Mesothelial cell of epicardium (in vitro differentiated cells): Measurements from ENCODE around the gene C9orf152. TPM values are rescaled to one million over a fixed set of nuclear protein-coding genes. Genes with fewer than 3 reads are reported as not detected.
"Not testable (repeated sequence)": the region's sequence is repeated elsewhere in the genome, so short reads cannot be mapped to it uniquely, and the experiment has no call there.

Experiments used
- DNase-seq, 2 experiments: peaks; one replicate each; pipeline ENCODE4 v3.0.0; 2021; ENCODE audit warnings: low spot score in 2 of 2; ENCODE audit not compliant: unreplicated experiment in 2 of 2
- H3K27ac Mint-ChIP-seq: 2 replicates; pipeline ENCODE4 v1.8.0; 2021; ENCODE audit warnings: mixed read lengths
- H3K27me3 Mint-ChIP-seq: 2 replicates; pipeline ENCODE4 v1.8.0; 2021; ENCODE audit warnings: low read depth, mixed read lengths
- H3K36me3 Mint-ChIP-seq: 2 replicates; pipeline ENCODE4 v1.8.0; 2021; ENCODE audit warnings: mixed read lengths
- H3K4me1 Mint-ChIP-seq: 2 replicates; pipeline ENCODE4 v1.8.0; 2021; ENCODE audit warnings: mixed read lengths
- H3K4me3 Mint-ChIP-seq: 2 replicates; pipeline ENCODE4 v1.8.0; 2021; ENCODE audit warnings: mild to moderate bottlenecking, moderate library complexity, mixed read lengths
- H3K9me3 Mint-ChIP-seq: 2 replicates; pipeline ENCODE4 v1.8.0; 2021; ENCODE audit warnings: mixed read lengths
- total RNA-seq: library from RNA; stranded (reverse); gene quantifications from 3 replicates; pipeline ENCODE4 v1.2.1, GENCODE V29; 2021
- TF ChIP-seq, protein P1 (sequence below): fragments of 200-600 bp; sonication (generic); IDR thresholded peaks from one replicate; pipeline ENCODE4 v1.5.0; 2021; ENCODE audit warnings: antibody characterized with exemption; ENCODE audit not compliant: unreplicated experiment

C9orf152 gene
- total RNA-seq, 1 donor from 2014 or later, result not detected

GRCh38 chr9:110199643-110200042 lies 8.3 kb downstream of the C9orf152 start:
- no peaks in the 10 kb centered on the region for H3K9me3 Mint-ChIP-seq
- TF ChIP-seq, protein P1, sequence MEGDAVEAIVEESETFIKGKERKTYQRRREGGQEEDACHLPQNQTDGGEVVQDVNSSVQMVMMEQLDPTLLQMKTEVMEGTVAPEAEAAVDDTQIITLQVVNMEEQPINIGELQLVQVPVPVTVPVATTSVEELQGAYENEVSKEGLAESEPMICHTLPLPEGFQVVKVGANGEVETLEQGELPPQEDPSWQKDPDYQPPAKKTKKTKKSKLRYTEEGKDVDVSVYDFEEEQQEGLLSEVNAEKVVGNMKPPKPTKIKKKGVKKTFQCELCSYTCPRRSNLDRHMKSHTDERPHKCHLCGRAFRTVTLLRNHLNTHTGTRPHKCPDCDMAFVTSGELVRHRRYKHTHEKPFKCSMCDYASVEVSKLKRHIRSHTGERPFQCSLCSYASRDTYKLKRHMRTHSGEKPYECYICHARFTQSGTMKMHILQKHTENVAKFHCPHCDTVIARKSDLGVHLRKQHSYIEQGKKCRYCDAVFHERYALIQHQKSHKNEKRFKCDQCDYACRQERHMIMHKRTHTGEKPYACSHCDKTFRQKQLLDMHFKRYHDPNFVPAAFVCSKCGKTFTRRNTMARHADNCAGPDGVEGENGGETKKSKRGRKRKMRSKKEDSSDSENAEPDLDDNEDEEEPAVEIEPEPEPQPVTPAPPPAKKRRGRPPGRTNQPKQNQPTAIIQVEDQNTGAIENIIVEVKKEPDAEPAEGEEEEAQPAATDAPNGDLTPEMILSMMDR, result no peak
- no peaks in the 10 kb centered on the region for H3K36me3 Mint-ChIP-seq
- no peak overlapping the region for H3K4me3 Mint-ChIP-seq
- H3K4me1 Mint-ChIP-seq, result no peaks in the 10 kb centered on the region
- DNase-seq, result no peak
- H3K27me3 Mint-ChIP-seq, result peaks cover 3% of the 10 kb centered on the region
- no peak overlapping the region for H3K27ac Mint-ChIP-seq

DNA sequence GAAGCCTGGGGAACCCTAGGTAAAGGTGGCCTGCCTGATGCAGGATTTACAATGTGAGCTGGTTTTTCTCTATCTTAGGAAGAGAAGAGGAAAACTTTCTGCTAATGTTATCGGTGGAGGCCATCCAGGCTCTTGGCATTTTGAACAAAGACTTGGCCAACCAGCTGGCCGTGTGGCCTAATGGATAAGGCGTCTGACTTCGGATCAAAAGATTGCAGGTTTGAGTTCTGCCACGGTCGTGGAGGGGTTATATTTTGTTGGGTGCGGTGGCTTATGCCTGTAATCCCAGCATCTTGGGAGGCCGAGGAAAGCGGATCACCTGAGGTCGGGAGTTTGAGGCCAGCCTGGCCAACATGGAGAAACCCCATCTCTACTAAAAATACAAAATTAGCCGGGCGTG lies 9.6 kb downstream of the C9orf152 start:
- H3K4me1 Mint-ChIP-seq, result peaks cover 7% of the 10 kb centered on the region
- no peak for DNase-seq
- no peak overlapping the region for H3K27ac Mint-ChIP-seq
- peaks cover 3% of the 10 kb centered on the region for H3K27me3 Mint-ChIP-seq
- H3K4me3 Mint-ChIP-seq, result no peak overlapping the region
- H3K36me3 Mint-ChIP-seq, result no peaks in the 10 kb centered on the region
- H3K9me3 Mint-ChIP-seq, result no peaks in the 10 kb centered on the region
- TF ChIP-seq, protein P1, result no peak

- H3K9me3 Mint-ChIP-seq, result no peaks in the 10 kb centered on the region
These were observed 10.4 kb downstream of the C9orf152 start for GRCh38 chr9:110197330-110198187.

DNA sequence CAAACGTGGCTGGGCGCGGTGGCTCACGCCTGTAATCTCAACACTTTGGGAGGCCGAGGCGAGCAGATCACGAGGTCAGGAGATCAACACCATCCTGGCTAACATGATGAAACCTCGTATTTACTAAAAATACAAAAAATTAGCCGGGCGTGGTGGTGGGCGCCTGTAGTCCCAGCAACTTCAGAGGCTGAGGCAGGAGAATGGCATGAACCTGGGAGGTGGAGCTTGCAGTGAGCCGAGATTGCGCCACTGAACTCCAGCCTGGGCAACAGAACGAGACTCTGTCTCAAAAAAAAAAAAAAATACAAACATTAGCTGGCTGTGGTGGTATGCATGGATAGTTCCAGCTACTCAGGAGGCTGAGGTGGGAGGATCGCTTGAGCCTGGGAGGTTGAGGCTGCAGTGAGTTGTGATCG lies 11.9 kb downstream of the C9orf152 start:
- not testable (repeated sequence) for H3K27ac Mint-ChIP-seq, H3K4me3 Mint-ChIP-seq, H3K27me3 Mint-ChIP-seq, H3K36me3 Mint-ChIP-seq, H3K9me3 Mint-ChIP-seq, DNase-seq
- H3K4me1 Mint-ChIP-seq, result peaks cover 19% of the 10 kb centered on the region

More at GRCh38 chr9:110197330-110198187, 10.4 kb downstream of the C9orf152 start:
- no peak for DNase-seq
- H3K36me3 Mint-ChIP-seq, result no peaks in the 10 kb centered on the region
- TF ChIP-seq, protein P1, result no peak
- peaks cover 3% of the 10 kb centered on the region for H3K27me3 Mint-ChIP-seq
- H3K4me1 Mint-ChIP-seq, result peaks cover 14% of the 10 kb centered on the region
- no peak overlapping the region for H3K4me3 Mint-ChIP-seq
- no peak overlapping the region for H3K27ac Mint-ChIP-seq

DNA sequence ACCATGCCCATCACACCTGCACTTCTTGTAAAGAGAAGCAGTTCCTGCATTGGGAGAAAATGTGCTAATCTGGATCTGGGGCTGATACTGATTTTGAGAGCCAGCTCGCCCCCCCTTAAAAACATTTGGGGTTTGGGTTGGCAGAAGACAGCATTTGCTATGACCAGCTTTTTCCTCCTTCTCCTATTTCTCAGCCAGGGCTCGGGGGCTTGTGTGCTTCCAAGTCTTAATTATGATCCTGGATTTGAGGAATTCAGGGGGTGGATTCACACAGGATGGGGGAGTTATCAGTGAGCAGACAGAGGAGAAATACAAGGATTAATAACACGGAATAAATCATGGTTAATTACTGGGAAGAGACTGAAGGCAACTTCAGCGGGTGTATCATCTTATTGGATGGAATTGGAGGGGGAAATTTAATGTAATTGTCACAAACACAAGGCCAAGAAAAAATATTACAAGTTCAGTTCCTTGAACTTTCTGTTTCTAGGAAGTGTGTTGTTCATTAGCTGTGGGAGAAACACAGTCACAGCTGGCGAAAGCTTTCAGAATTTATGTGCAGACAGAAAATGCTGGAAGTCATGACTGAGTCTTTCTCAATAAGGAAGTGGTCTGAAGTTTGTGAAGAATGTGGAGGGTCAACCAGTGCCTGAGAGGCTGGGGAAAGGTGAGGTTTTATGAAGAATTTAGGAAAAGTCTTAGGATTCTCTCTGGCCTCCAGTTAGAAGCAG lies 15.3 kb downstream of the C9orf152 start:
- H3K4me3 Mint-ChIP-seq, result peak overlapping the region; percentile 3
- peak overlapping the region; percentile 89 for H3K27ac Mint-ChIP-seq
- TF ChIP-seq, protein P1, result no peak
- H3K9me3 Mint-ChIP-seq, result no peaks in the 10 kb centered on the region
- H3K27me3 Mint-ChIP-seq, result no peaks in the 10 kb centered on the region
- DNase-seq, result no peak
- H3K4me1 Mint-ChIP-seq, result peaks cover 19% of the 10 kb centered on the region
- no peaks in the 10 kb centered on the region for H3K36me3 Mint-ChIP-seq

- no peak for DNase-seq
- Mint-ChIP-seq H3K27ac (no peak overlapping the region), H3K4me1 (peaks cover 19% of the 10 kb centered on the region), H3K36me3 (no peaks in the 10 kb centered on the region), H3K9me3 (no peaks in the 10 kb centered on the region), H3K4me3 (no peak overlapping the region), H3K27me3 (no peaks in the 10 kb centered on the region)
- TF ChIP-seq, protein P1, result no peak
These were observed 16.3 kb downstream of the C9orf152 start for GRCh38 chr9:110191615-110192014.
